ENCODE measurements around the gene HS6ST3.
"Not testable (repeated sequence)": the region's sequence is repeated elsewhere in the genome, so short reads cannot be mapped to it uniquely, and the experiment has no call there.

HS6ST3 gene

GRCh38 chr13:96460609-96461008 is 370.7 kb downstream of the HS6ST3 start:
- DNase-seq = no peak

GRCh38 chr13:96473526-96474180 is 383.7 kb downstream of the HS6ST3 start:
- no peak for DNase-seq

- DNase-seq = no peak
Measured at GRCh38 chr13:96474181-96474557, 384.3 kb downstream of the HS6ST3 start.

GRCh38 chr13:96475103-96475502 is 385.2 kb downstream of the HS6ST3 start:
- DNase-seq = no peak

GRCh38 chr13:96481482-96481881 is 391.6 kb downstream of the HS6ST3 start:
- no peak for DNase-seq

GRCh38 chr13:96490496-96490989 is 400.6 kb downstream of the HS6ST3 start:
- no peak for DNase-seq

GRCh38 chr13:96491103-96491502 is 401.2 kb downstream of the HS6ST3 start:
- no peak for DNase-seq

GRCh38 chr13:96492766-96493165 is 402.9 kb downstream of the HS6ST3 start:
- no peak for DNase-seq

- DNase-seq = no peak
Measured at GRCh38 chr13:96499656-96500055, 409.7 kb downstream of the HS6ST3 start.

- no peak for DNase-seq
Measured at GRCh38 chr13:96500953-96501352, 411.0 kb downstream of the HS6ST3 start.

GRCh38 chr13:96503481-96503880 is 413.6 kb downstream of the HS6ST3 start:
- no peak for DNase-seq

GRCh38 chr13:96511587-96511986 is 421.7 kb downstream of the HS6ST3 start:
- DNase-seq = no peak

- DNase-seq = no peak
Measured at GRCh38 chr13:96519380-96519779, 429.5 kb downstream of the HS6ST3 start.

GRCh38 chr13:96524398-96525020 is 434.6 kb downstream of the HS6ST3 start:
- DNase-seq = not testable (repeated sequence)

GRCh38 chr13:96525715-96526114 is 435.8 kb downstream of the HS6ST3 start:
- no peak for DNase-seq

GRCh38 chr13:96527497-96527896 is 437.6 kb downstream of the HS6ST3 start:
- no peak for DNase-seq

- DNase-seq = no peak
Measured at GRCh38 chr13:96532804-96533203, 442.9 kb downstream of the HS6ST3 start.

- no peak for DNase-seq
Measured at GRCh38 chr13:96533408-96533807, 443.5 kb downstream of the HS6ST3 start.

- DNase-seq = no peak
Measured at GRCh38 chr13:96539791-96540190, 449.9 kb downstream of the HS6ST3 start.

- no peak for DNase-seq
Measured at GRCh38 chr13:96540670-96541069, 450.8 kb downstream of the HS6ST3 start.

GRCh38 chr13:96542986-96543385 is 453.1 kb downstream of the HS6ST3 start:
- DNase-seq = no peak

GRCh38 chr13:96544957-96545356 is 455.1 kb downstream of the HS6ST3 start:
- DNase-seq = no peak

- no peak for DNase-seq
Measured at GRCh38 chr13:96546463-96546862, 456.6 kb downstream of the HS6ST3 start.

- DNase-seq = no peak
Measured at GRCh38 chr13:96551546-96551945, 461.6 kb downstream of the HS6ST3 start.

- DNase-seq = no peak
Measured at GRCh38 chr13:96552559-96552958, 462.7 kb downstream of the HS6ST3 start.

All from effector CD8-positive, alpha-beta T cell (primary cell).